Tibial nerve (tissue), 4 donors: Measurements from ENCODE around the gene PROX1. TPM values are rescaled to one million over a fixed set of nuclear protein-coding genes. Genes with fewer than 3 reads are reported as not detected.

ENCODE experiments used
- DNase-seq, 2 donors: peaks; one replicate each; pipeline ENCODE4 v3.0.0-alpha.2; 2019; ENCODE audit warnings: low spot score in 2 of 2
- H3K27ac ChIP-seq, 4 donors: fragments of 200-600 bp; sonication (generic) in 3 of 4; one replicate each; pipeline ENCODE4 v1.5.1; 2017 to 2019; ENCODE audit warnings: mild to moderate bottlenecking in 1 of 4
- H3K27me3 ChIP-seq, 2 donors: fragments of 200-600 bp; sonication (generic) in 1 of 2; one replicate each; pipeline versions ENCODE4 v1.5.1 to v1.6.0; 2017 to 2019
- H3K36me3 ChIP-seq, 3 donors: fragments of 200-600 bp; sonication (generic); one replicate each; pipeline ENCODE4 v1.5.1; 2018 to 2019
- H3K4me1 ChIP-seq, 4 donors: fragments of 200-600 bp; sonication (generic) in 3 of 4; one replicate each; pipeline ENCODE4 v1.5.1; 2017 to 2019
- H3K4me3 ChIP-seq, 4 donors: fragments of 200-600 bp; sonication (generic) in 3 of 4; one replicate each; pipeline ENCODE4 v1.5.1; 2017 to 2019; ENCODE audit warnings: mild to moderate bottlenecking in 1 of 4, moderate library complexity in 1 of 4
- H3K9me3 ChIP-seq, 4 donors: fragments of 200-600 bp; sonication (generic) in 3 of 4; one replicate each; pipeline ENCODE4 v1.5.1; 2017 to 2019
- EP300 ChIP-seq, 2 donors: sonication (generic); formaldehyde crosslinking; IDR thresholded peaks; one replicate each; pipeline ENCODE4 v1.6.1; 2017; ENCODE audit warnings: antibody characterized with exemption in 2 of 2, mild to moderate bottlenecking in 1 of 2
- POLR2A ChIP-seq, 2 donors: fragments of 450-650 bp; IDR thresholded peaks; one replicate each; pipeline ENCODE4 v1.6.1; 2017; ENCODE audit warnings: antibody characterized with exemption in 2 of 2, mild to moderate bottlenecking in 2 of 2, moderate library complexity in 2 of 2
- WGBS, 2 donors: methylation state at CpG; one replicate each; pipeline ENCODE4 v1.1.5; 2018; 5-methylcytosine and 5-hydroxymethylcytosine counted together
- total RNA-seq, 4 donors: library from RNA; depleted of rRNA; stranded (reverse); fragments of >200 nt; gene quantifications; one replicate each; pipeline ENCODE4 v1.1.0, GENCODE V29; 2016
- TF ChIP-seq, protein P1 (sequence below), 5 experiments: fragments of 200-600 bp in 3 of 5; fragments of 450-650 bp in 2 of 5; sonication (generic) in 3 of 5; IDR thresholded peaks; one replicate each; pipeline ENCODE4 v1.5.1; 2016 to 2019; ENCODE audit warnings: antibody characterized with exemption in 5 of 5, mild to moderate bottlenecking in 3 of 5, moderate library complexity in 2 of 5

Gene PROX1
- total RNA-seq, 4 donors from 2014 or later: 0.84 to 1.2 (median 1.0) TPM

DNA sequence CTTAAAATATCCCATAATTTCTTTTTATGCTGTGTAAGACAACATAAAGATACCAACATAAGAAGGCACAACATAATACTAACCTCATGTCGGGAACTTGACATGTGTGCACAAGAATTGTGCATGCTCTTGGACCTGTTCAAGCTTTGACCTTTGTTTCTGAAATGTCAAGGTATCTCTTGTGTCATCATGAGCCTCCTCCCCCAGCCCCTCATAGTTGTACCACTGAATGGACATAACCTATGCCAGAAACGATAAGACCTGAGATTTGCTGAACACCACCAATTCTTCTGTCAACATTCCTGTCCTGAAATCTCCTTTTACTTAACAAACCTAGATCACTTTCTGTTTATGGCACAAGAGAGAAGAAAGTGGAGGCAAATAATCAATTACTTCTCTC lies 29.4 kb upstream of the PROX1 start:
- no peaks in the 10 kb centered on the region for H3K4me1 ChIP-seq
- DNase-seq: no peak
- no peaks in the 10 kb centered on the region for H3K27me3 ChIP-seq
- H3K4me3 ChIP-seq: no peak overlapping the region
- H3K27ac ChIP-seq: no peak overlapping the region
- TF ChIP-seq EP300 (IDR thresholded peaks at IDR 0.05): no peak
- TF ChIP-seq, protein P1, sequence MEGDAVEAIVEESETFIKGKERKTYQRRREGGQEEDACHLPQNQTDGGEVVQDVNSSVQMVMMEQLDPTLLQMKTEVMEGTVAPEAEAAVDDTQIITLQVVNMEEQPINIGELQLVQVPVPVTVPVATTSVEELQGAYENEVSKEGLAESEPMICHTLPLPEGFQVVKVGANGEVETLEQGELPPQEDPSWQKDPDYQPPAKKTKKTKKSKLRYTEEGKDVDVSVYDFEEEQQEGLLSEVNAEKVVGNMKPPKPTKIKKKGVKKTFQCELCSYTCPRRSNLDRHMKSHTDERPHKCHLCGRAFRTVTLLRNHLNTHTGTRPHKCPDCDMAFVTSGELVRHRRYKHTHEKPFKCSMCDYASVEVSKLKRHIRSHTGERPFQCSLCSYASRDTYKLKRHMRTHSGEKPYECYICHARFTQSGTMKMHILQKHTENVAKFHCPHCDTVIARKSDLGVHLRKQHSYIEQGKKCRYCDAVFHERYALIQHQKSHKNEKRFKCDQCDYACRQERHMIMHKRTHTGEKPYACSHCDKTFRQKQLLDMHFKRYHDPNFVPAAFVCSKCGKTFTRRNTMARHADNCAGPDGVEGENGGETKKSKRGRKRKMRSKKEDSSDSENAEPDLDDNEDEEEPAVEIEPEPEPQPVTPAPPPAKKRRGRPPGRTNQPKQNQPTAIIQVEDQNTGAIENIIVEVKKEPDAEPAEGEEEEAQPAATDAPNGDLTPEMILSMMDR (IDR thresholded peaks at IDR 0.05): no peak
- 92 to 94% methylated on average over 2 of the region's 2 CpGs for WGBS, 2 donors
- no peaks in the 10 kb centered on the region for H3K36me3 ChIP-seq
- no peaks in the 10 kb centered on the region for H3K9me3 ChIP-seq

DNA sequence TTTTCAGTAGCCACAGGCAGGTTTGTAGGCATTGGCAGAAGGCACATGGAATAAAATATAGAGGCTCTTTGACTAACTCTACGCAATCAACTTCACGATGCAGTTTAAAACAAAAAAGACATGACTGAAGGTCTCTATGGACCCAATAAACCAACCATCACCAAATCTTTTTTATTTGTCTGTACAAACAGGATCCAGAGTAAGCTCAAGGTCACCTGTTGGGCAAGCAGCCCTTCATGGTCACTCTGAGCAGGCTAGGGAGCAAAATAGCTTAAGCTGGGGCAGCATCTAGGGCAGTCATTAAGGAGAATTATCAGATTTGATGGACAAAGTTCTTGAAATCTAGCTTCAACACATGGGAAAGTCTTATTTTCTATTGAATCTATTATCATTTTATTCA lies 26.8 kb upstream of the PROX1 start:
- Histone ChIP-seq H3K36me3 (no peaks in the 10 kb centered on the region), H3K27ac (no peak overlapping the region), H3K27me3 (no peaks in the 10 kb centered on the region), H3K4me3 (no peak overlapping the region), H3K9me3 (no peaks in the 10 kb centered on the region), H3K4me1 (no peaks in the 10 kb centered on the region)
- no peak for DNase-seq
- TF ChIP-seq, protein P1 (IDR thresholded peaks at IDR 0.05): no peak
- TF ChIP-seq POLR2A (IDR thresholded peaks at IDR 0.05) (no peak), EP300 (IDR thresholded peaks at IDR 0.05) (no peak)
- WGBS, 2 donors: 92 to 93% methylated on average over 2 of the region's 2 CpGs

DNA sequence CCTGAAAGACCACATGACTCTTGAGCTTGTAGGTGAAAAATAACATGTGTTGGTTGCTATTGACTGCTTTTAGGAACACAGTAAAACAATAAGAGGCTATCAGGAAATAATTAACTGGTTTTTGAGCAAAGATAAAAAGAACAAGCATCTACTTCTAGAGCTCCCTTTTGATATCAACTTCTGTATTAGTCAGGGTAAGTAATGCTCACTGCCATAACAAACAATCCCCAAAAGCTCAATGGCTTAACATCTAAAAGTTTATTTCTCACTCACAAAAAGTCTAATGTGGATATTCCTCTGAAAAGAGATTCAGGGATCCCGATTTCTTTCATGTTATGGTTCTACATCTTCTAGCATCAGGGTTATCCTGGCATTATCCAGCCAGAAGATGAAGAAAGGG lies 25.3 kb upstream of the PROX1 start:
- Histone ChIP-seq H3K27me3 (no peaks in the 10 kb centered on the region), H3K36me3 (no peaks in the 10 kb centered on the region), H3K4me1 (no peaks in the 10 kb centered on the region), H3K4me3 (no peak overlapping the region), H3K9me3 (no peaks in the 10 kb centered on the region), H3K27ac (no peak overlapping the region)
- no peak for DNase-seq
- no peak for TF ChIP-seq POLR2A (IDR thresholded peaks at IDR 0.05)
- TF ChIP-seq EP300 (IDR thresholded peaks at IDR 0.05): no peak
- TF ChIP-seq, protein P1 (IDR thresholded peaks at IDR 0.05): no peak
- WGBS, 2 donors: 92 to 94% methylated on average over 1 of the region's 1 CpG

DNA sequence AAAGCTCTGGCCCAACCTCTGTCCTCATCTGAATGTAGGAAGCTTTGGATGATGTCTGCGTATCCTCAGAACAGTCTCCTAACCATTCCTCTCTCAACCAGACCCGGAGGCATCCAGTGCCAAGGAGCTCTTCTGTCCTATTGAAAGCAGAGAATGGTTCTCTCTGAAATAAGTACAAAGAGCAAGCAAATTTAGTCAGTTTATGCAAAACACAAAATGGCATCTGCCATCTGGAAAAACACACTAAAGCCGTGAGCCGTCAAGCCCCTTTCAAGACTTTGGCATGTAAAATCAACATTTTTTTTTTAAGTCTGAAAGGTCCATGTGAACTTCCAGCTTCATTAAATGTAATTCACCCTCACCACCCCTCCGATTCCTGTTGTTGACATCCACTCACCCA lies 21.7 kb upstream of the PROX1 start:
- Histone ChIP-seq H3K9me3 (no peaks in the 10 kb centered on the region), H3K4me3 (no peak overlapping the region), H3K36me3 (no peaks in the 10 kb centered on the region), H3K4me1 (no peaks in the 10 kb centered on the region), H3K27ac (no peak overlapping the region), H3K27me3 (no peaks in the 10 kb centered on the region)
- no peak for DNase-seq
- TF ChIP-seq EP300 (IDR thresholded peaks at IDR 0.05) (no peak), POLR2A (IDR thresholded peaks at IDR 0.05) (no peak)
- TF ChIP-seq, protein P1 (IDR thresholded peaks at IDR 0.05): no peak
- WGBS, 2 donors: 84 to 91% methylated on average over 5 of the region's 5 CpGs

DNA sequence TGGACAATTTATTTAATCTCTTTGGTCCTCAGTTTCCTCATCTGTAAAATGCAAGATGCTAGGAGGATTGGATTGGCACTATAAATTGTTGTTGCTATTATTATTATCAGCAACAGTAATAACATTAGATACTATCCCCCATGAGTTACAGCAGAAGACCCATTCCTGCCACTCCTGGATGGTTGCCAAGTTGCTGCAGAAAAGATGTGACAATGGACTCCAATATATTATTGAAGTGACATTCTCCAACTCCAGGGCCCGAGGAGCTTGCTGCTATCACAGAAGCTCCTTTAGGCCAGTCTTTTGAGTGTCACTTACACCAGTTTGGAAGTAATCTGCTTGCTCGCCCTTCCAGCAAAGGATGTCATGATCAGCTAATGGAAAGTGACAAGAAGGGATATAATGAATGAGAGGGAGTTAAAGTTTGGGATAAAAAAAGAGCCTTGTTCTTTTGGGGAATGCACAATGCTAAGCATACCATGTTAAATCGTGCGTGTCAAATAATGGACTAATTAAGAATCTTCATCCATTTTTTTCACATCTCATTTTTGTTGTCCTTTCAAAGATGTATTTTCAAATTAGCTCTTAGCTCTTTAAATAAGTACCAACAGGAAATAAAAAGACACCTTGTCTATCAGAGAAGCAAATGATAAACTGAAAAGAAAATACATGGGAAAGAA lies 19.5 kb upstream of the PROX1 start:
- 58 to 62% methylated on average over 4 of the region's 4 CpGs for WGBS, 2 donors
- Histone ChIP-seq H3K4me1 (no peaks in the 10 kb centered on the region), H3K9me3 (no peaks in the 10 kb centered on the region), H3K36me3 (no peaks in the 10 kb centered on the region), H3K27me3 (no peaks in the 10 kb centered on the region), H3K27ac (no peak overlapping the region), H3K4me3 (no peak overlapping the region)
- DNase-seq: no peak
- TF ChIP-seq EP300 (IDR thresholded peaks at IDR 0.05): no peak
- TF ChIP-seq, protein P1 (IDR thresholded peaks at IDR 0.05): no peak
- TF ChIP-seq POLR2A (IDR thresholded peaks at IDR 0.05): no peak
